A549 treated with DMSO at 1 μM for 4 hours (cell line): ENCODE measurements around the gene ERI3. TPM values are rescaled to one million over a fixed set of nuclear protein-coding genes. Genes with fewer than 3 reads are reported as not detected.

Source experiments
- total RNA-seq: library from RNA; stranded (reverse); fragments of 200-300 nt; extraction: Qiagen RNA extraction; gene quantifications from 5 replicates; pipeline ENCODE4 v1.2.3, GENCODE V29; 2022; ENCODE audit warnings: low read depth

ERI3 gene
- total RNA-seq = 46.1 to 62.4 TPM (median 56.7 TPM) in 5 replicates

GRCh38 chr1:44354840-44355581, at the start of gene ERI3:
TSS of gene ERI3 (minus strand) at chr1:44355257. CDS start at chr1:44355026, 231 bp downstream.

GRCh38 chr1:44213222-44214112, 141.6 kb downstream of the ERI3 start, which contains the start of gene DMAP1:
TSS of gene DMAP1 (plus strand) at chr1:44213471. CDS start at chr1:44213754, 283 bp downstream.

Other genes starting within 250 kb of the ERI3 start
- 0.18 to 0.64 TPM (median 0.31 TPM) in 5 replicates for gene KLF17, start 236.4 kb downstream of the ERI3 start, total RNA-seq
- not detected in 5 replicates for gene KLF18, start 213.6 kb downstream of the ERI3 start, total RNA-seq
- gene DMAP1, start 141.8 kb downstream of the ERI3 start, total RNA-seq = 19.3 to 21.7 TPM (median 21.1 TPM) in 5 replicates
- gene RNF220, start 50.0 kb upstream of the ERI3 start, total RNA-seq = 54.5 to 64.3 TPM (median 56.8 TPM) in 5 replicates